Body of pancreas (tissue), 4 donors: ENCODE results near the gene RELB.

ENCODE experiments used
- POLR2A ChIP-seq, 3 donors: fragments of 450-650 bp; IDR thresholded peaks; one replicate each; pipeline ENCODE4 v1.6.1; 2016; ENCODE audit warnings: antibody characterized with exemption in 3 of 3, mild to moderate bottlenecking in 2 of 3
- TF ChIP-seq, protein P1 (sequence below), 7 experiments: fragments of 450-650 bp in 4 of 7; fragments of 200-600 bp in 3 of 7; sonication (generic) in 3 of 7; IDR thresholded peaks; one replicate each; pipeline ENCODE4 v1.5.1; 2016 to 2019; ENCODE audit warnings: antibody characterized with exemption in 7 of 7

DNA sequence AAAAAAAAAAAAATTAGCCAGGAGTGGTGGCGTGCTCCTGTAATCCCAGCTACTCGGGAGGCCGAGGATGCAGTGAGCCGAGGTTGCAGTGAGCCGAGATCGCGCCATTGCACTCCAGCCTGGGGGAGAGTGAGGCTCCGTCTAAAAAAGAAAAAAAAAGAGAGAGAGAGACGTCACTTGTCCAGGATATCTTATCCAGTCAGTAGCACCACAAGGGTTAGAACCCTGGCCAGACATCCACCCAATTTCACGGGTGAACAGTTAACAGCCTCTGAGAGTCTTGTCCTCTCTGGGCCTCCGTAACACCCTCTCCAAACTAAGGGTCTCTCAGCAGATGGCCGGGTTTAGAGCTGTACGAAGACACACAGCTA, 47.0 kb upstream of the RELB start:
- no peak for TF ChIP-seq POLR2A (IDR thresholded peaks at IDR 0.05)
- TF ChIP-seq, protein P1, sequence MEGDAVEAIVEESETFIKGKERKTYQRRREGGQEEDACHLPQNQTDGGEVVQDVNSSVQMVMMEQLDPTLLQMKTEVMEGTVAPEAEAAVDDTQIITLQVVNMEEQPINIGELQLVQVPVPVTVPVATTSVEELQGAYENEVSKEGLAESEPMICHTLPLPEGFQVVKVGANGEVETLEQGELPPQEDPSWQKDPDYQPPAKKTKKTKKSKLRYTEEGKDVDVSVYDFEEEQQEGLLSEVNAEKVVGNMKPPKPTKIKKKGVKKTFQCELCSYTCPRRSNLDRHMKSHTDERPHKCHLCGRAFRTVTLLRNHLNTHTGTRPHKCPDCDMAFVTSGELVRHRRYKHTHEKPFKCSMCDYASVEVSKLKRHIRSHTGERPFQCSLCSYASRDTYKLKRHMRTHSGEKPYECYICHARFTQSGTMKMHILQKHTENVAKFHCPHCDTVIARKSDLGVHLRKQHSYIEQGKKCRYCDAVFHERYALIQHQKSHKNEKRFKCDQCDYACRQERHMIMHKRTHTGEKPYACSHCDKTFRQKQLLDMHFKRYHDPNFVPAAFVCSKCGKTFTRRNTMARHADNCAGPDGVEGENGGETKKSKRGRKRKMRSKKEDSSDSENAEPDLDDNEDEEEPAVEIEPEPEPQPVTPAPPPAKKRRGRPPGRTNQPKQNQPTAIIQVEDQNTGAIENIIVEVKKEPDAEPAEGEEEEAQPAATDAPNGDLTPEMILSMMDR (IDR thresholded peaks at IDR 0.05), result no peak
